Ascending aorta (tissue), 2 donors: ENCODE results near the gene KAT2B. TPM values are rescaled to one million over a fixed set of nuclear protein-coding genes. Genes with fewer than 3 reads are reported as not detected.

Experiments used
- DNase-seq, 2 donors: peaks; one replicate each; pipeline ENCODE4 v3.0.0-alpha.2; 2019; ENCODE audit warnings: low spot score in 2 of 2
- H3K27ac ChIP-seq, 2 donors: fragments of 200-600 bp; sonication (generic); one replicate each; pipeline ENCODE4 v1.5.1; 2016 to 2017; ENCODE audit warnings: mild to moderate bottlenecking in 1 of 2
- H3K27me3 ChIP-seq: fragments of 200-600 bp; sonication (generic); one replicate; pipeline ENCODE4 v1.5.1; 2017
- H3K36me3 ChIP-seq, 2 donors: fragments of 200-600 bp; sonication (generic); one replicate each; pipeline ENCODE4 v1.5.1; 2016
- H3K4me1 ChIP-seq, 2 donors: fragments of 200-600 bp; sonication (generic); one replicate each; pipeline ENCODE4 v1.5.1; 2016 to 2017; ENCODE audit warnings: mild to moderate bottlenecking in 1 of 2
- H3K4me3 ChIP-seq, 2 donors: fragments of 200-600 bp; sonication (generic); one replicate each; pipeline ENCODE4 v1.5.1; 2016 to 2017; ENCODE audit warnings: mild to moderate bottlenecking in 1 of 2
- H3K9me3 ChIP-seq, 2 donors: fragments of 200-600 bp; sonication (generic); one replicate each; pipeline ENCODE4 v1.5.1; 2016
- CTCF ChIP-seq, 3 experiments: fragments of 200-600 bp in 2 of 3; fragments of 450-650 bp in 1 of 3; sonication (generic) in 2 of 3; IDR thresholded peaks; one replicate each; pipeline ENCODE4 v1.5.1; 2016 to 2019; ENCODE audit warnings: antibody characterized with exemption in 3 of 3, mild to moderate bottlenecking in 1 of 3, moderate library complexity in 1 of 3
- intact Hi-C: fragments of 100-400 bp; cut with DNase I; formaldehyde crosslinking; loops from one replicate; pipeline ENCODE4 v1.15.1; 2023
- total RNA-seq: library from RNA; depleted of rRNA; stranded (reverse); fragments of >200 nt; gene quantifications from one replicate; pipeline ENCODE4 v1.1.0, GENCODE V29; 2016

Gene KAT2B
- total RNA-seq, 1 donor from 2014 or later = 10.5 TPM

- Histone ChIP-seq H3K4me1 (peaks cover 6 to 12% of the 10 kb centered on the region in 2 donors), H3K27ac (no peak overlapping the region), H3K36me3 (peaks cover 0 to 8% of the 10 kb centered on the region in 2 donors), H3K4me3 (no peak overlapping the region), H3K9me3 (no peaks in the 10 kb centered on the region), H3K27me3 (no peaks in the 10 kb centered on the region)
- DNase-seq = no peak
- intact Hi-C loops = loop anchor here (5.0 kb wide), 1 partner anchor 36 kb away; the partner anchor contains the start of gene KAT2B
- TF ChIP-seq CTCF (IDR thresholded peaks at IDR 0.05) = no peak
These were observed 38.0 kb downstream of the KAT2B start for GRCh38 chr3:20078194-20078714.

- no peak for DNase-seq
- Histone ChIP-seq H3K4me3 (no peak overlapping the region), H3K27ac (no peak overlapping the region), H3K4me1 (peaks cover 6 to 12% of the 10 kb centered on the region in 2 donors), H3K27me3 (no peaks in the 10 kb centered on the region), H3K36me3 (no peaks in the 10 kb centered on the region), H3K9me3 (no peaks in the 10 kb centered on the region)
- intact Hi-C loops = loop anchor here (5.0 kb wide), 1 partner anchor 37 kb away; the partner anchor contains the start of gene KAT2B
- TF ChIP-seq CTCF (IDR thresholded peaks at IDR 0.05) = no peak
These were observed 39.4 kb downstream of the KAT2B start for GRCh38 chr3:20079621-20080020.

GRCh38 chr3:20080956-20081554, 40.8 kb downstream of the KAT2B start:
- H3K9me3 ChIP-seq = no peaks in the 10 kb centered on the region
- H3K4me3 ChIP-seq = no peak overlapping the region
- H3K4me1 ChIP-seq = peaks cover 6 to 12% of the 10 kb centered on the region in 2 donors
- H3K27me3 ChIP-seq = no peaks in the 10 kb centered on the region
- intact Hi-C loops = no loop called here
- peaks cover 0 to 4% of the 10 kb centered on the region in 2 donors for H3K36me3 ChIP-seq
- peak; percentile 27 to 73 for DNase-seq
- no peak for TF ChIP-seq CTCF (IDR thresholded peaks at IDR 0.05)
- peak overlapping the region in 1 of 2 donors; percentile 46 for H3K27ac ChIP-seq

GRCh38 chr3:20083253-20083652, 43.0 kb downstream of the KAT2B start:
- no peak for TF ChIP-seq CTCF (IDR thresholded peaks at IDR 0.05)
- intact Hi-C loops = no loop called here

GRCh38 chr3:20083953-20084352, 43.7 kb downstream of the KAT2B start:
- H3K27me3 ChIP-seq = no peaks in the 10 kb centered on the region
- no peaks in the 10 kb centered on the region for H3K9me3 ChIP-seq
- peaks cover 0 to 8% of the 10 kb centered on the region in 2 donors for H3K36me3 ChIP-seq
- no peak overlapping the region for H3K27ac ChIP-seq
- H3K4me1 ChIP-seq = peaks cover 6 to 12% of the 10 kb centered on the region in 2 donors
- DNase-seq = no peak
- H3K4me3 ChIP-seq = no peak overlapping the region
- intact Hi-C loops = no loop called here
- TF ChIP-seq CTCF (IDR thresholded peaks at IDR 0.05) = no peak

More at GRCh38 chr3:20083253-20083652, 43.0 kb downstream of the KAT2B start:
- DNase-seq = no peak
- H3K36me3 ChIP-seq = peaks cover 0 to 8% of the 10 kb centered on the region in 2 donors
- H3K27ac ChIP-seq = no peak overlapping the region
- no peaks in the 10 kb centered on the region for H3K9me3 ChIP-seq
- no peak overlapping the region for H3K4me3 ChIP-seq
- peaks cover 6 to 12% of the 10 kb centered on the region in 2 donors for H3K4me1 ChIP-seq
- no peaks in the 10 kb centered on the region for H3K27me3 ChIP-seq
